Measurements from ENCODE around the gene KPNA3.
"Not testable (repeated sequence)": the region's sequence is repeated elsewhere in the genome, so short reads cannot be mapped to it uniquely, and the experiment has no call there.

Gene KPNA3

GRCh38 chr13:49740870-49741269, 51.6 kb downstream of the KPNA3 start:
- DNase-seq = no peak

DNA sequence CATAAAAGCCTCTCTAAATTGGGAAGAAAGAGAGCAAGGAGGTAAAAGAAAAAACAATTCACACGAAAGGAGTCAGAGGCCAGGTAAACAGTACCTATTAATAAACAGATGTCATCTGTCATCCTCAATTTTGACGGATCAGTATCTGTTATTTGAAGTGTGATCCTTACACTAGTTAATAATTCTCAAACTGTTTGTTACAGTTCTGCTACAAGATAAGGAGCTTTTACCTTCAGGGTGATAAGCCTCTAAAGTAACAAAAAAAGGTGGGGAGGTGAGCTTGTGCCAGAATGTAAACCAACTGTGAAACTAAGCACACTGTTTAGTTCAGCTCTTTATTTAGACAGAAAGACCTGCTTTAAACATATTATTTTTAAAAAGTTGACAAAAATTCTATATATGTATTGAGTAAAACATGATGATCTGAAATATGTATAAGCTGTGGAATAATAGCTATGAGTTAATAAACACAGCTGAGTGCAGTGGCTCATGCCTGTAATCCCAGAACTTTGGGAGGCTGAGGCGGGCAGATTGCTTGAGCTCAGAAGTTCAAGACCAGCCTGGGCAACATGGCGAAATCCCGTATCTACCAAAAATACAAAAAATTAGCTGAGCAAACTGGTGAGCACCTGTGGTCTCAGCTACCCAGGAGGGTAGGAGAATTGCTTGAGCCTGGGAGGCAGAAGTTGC, 52.8 kb downstream of the KPNA3 start:
- DNase-seq = no peak

DNA sequence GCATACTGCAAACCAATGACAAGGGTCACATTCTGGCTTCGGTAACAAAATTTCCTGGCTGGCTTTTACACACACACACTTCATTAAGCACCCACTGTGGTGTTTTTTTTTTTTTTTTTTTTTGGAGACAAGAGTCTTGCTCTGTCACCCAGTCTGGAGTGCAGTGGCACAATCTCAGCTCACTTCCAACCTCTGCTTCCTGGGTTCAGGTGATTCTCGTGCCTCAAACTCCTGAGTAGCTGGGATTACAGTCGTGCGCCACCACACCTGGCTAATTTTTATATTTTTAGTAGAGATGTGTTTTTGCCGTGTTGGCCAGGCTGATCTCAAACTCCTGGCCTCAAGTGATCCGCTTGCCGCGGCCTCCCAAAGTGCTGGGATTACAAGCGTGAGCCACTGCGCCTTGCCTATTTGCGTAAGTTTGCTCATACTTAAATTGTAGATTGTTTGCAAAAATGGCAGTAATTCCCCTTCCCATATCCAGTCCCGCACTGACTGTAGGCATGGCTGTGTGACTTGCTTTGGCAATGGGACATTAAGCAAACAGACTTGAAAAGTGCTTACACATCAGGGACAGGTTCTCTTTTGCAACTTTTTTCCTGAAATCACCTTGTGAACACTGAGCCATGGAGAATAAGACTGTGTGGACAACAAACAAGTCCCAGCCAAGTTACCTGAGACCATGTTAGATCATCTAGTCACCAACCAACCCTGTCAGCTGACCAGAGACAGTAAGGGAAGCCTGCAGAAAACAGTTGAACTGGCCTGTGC, 59.1 kb downstream of the KPNA3 start:
- no peak for DNase-seq

- no peak for DNase-seq
Observed at GRCh38 chr13:49731766-49732165, 60.7 kb downstream of the KPNA3 start.

- no peak for DNase-seq
Observed at GRCh38 chr13:49716615-49717014, 75.9 kb downstream of the KPNA3 start.

GRCh38 chr13:49714757-49715156, 77.7 kb downstream of the KPNA3 start:
- no peak for DNase-seq

DNA sequence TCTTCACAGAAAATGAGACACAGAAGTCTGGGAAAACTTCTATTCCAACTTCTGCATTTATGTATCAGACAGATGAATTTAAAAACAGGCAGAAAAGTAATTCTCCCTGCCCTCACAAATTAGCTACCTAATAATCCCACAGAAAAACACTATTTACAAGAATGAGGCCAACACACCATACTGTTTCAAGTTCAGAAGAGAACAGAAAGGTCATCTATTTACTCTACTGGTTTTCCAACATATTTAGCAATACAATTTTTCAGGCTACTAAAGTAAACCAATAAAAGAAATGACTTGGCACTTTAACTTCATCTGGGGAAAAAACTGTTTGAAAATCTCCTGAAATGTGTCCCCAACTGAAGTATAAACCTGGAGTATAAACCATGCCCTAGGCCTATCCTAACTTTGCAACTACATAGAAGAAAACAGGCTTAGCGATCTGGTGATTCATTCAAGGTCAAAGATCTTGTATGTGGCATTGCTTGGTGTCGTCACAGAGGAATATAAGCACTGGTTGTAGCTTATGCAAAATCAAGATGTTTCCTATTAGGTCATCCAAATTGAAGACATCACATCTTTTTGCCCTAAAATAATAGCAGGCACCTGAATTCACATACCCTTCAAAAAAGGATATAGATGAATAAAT, 81.1 kb downstream of the KPNA3 start:
- no peak for DNase-seq

- DNase-seq = not testable (repeated sequence)
Observed at GRCh38 chr13:49704264-49704663, 88.2 kb downstream of the KPNA3 start.

GRCh38 chr13:49701491-49701890, 91.0 kb downstream of the KPNA3 start:
- no peak for DNase-seq

- no peak for DNase-seq
Observed at GRCh38 chr13:49697468-49697867, 95.0 kb downstream of the KPNA3 start.

DNA sequence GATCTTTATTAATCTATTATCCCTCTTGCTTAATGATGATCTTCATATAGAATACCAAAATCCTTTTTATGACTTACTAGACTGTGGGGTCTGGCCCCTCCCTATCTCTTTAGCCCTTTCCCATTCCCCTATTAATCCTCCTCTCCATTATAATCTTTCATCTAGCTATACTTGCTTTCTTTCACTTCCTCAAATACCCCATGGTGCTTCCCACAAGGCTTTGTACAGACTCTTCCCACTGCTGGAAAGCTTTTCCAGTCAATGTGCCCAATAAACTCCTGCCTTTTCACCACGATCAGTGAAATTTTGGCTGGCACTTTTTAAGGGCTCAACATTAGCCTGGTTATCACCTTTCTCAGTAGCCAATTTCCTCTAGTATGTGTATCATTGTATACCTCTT, 98.0 kb downstream of the KPNA3 start:
- DNase-seq = no peak

GRCh38 chr13:49693877-49694276, 98.6 kb downstream of the KPNA3 start:
- DNase-seq = no peak

- DNase-seq = no peak
Observed at GRCh38 chr13:49693191-49693733, 99.2 kb downstream of the KPNA3 start.

DNA sequence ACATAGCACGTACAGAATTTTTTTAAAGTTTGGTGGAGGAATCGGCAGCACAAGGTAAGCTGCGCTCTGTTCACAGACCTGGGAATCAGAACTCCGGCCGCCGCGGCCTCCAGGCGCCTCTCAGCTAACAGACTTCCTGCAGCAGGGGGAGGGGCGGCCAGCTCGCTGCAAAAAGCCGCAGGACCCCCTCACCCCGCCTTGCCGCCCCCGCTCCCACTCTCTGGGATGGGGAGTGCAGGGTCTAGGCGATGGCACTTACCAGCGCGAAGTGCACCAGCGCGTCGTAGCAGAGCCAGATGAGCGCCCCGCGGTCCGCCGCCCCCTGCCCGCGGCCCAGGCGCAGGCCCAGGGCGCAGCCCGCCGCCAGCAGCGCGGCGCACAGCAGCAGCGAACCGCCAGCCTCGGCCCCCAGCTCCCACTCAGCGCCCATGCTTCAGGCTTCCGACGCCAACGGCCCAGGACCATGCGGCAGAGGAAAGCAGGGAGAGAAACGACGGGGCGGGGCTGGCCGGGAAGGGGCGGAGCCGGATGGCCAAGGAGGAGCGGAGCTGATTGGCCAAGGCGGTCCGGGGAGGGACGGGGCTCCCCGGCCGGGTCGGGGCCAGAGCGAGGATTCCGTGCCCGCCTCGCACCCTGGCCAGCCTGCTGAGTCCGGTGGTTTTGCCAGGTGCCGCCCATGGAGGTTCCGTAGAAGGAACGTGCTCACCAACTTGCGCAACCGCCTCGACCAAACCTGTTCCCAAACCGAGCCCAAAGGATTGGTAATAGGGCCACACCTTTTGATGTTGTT, 101.3 kb downstream of the KPNA3 start, which contains the start of gene EBPL:
Gene EBPL, minus strand, starts transcription at position 492 of the 790 bp plus-strand sequence. Its CDS starts 62 bp downstream, at position 430.
- DNase-seq = peak; percentile 76

- no peak for DNase-seq
Observed at GRCh38 chr13:49690133-49690994, 102.1 kb downstream of the KPNA3 start.

DNA sequence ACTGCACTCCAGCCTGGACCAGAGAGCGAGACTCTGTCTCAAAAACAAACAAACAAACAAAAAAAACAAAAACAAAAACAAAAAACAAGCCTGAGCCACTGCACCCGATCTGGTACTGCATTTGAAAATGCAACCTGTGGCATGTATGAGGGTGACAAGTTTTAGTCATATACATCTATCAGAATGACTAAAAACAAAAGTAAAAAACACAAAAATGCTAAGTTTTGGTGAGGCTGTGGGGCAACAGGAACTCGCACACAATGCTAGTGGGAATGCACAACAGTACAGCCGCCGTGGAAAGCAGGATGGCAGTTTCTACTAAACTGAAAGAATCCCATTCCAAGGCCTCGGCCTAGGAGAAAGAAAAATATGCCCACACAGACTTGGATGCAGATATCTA, 109.0 kb downstream of the KPNA3 start:
- DNase-seq = no peak

DNA sequence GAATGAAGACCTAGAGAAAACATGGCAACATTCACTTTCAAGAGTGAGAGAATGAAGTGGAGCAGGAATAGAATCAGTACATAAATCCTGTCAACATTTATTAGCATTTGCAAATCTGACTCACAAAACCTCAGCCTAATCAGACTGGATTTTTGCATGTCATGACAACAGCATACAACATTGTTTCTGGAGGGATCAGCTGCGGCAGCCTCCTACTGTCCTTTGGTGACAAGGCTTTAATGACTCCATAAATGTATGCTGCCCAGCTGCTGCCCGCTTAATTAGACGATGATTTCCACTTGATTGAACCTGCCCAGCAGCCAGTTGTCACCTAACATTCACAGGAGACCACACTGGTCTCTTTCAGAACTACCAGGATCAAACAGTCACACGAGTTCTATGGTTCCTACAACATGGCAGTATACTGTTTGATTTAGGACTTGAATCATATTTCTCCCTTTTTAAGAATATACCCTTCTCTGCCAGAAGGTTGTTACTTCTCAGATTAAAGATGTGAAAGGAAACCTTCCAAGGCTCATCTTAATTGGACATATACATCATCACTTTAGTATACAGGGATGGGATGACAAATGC, 110.5 kb downstream of the KPNA3 start:
- no peak for DNase-seq

DNA sequence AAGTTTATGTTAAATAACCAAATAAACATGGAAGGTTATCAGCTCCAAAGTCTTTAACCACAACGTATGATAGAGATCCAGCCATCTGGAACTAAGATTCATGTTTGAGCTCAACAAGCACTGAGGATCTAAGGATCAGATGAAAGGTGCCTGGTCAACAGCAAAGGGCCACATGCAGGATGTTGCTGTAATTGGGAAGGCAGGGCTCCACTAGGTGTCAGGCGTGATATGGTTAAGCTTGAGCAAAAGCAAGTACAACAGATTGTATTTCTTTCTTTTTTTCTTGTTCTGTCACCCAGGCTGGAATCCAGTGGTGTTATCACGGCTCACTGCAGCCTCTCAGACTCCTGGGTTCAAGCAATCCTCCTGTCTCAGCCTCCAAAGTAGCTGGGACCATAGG, 113.2 kb downstream of the KPNA3 start:
- no peak for DNase-seq

- no peak for DNase-seq
Observed at GRCh38 chr13:49678191-49678914, 114.1 kb downstream of the KPNA3 start.

GRCh38 chr13:49676581-49677298, 115.7 kb downstream of the KPNA3 start:
- no peak for DNase-seq

All from NCI-H510A treated with DMSO at 0.1 percent for 48 hours (cell line).